D721Med (cell line): ENCODE data around the gene PAPSS2.

Experiments
- DNase-seq: peaks from one replicate; pipeline ENCODE4 v3.0.0; 2011; ENCODE audit warnings: low spot score; ENCODE audit not compliant: insufficient read length
- FAIRE-seq: peaks from 2 replicates; lab custom pipeline; 2011; peaks lifted over from hg19 to GRCh38; lab: Jason Lieb, UNC
- TF ChIP-seq, protein P1 (sequence below): IDR thresholded peaks from 2 replicates; pipeline ENCODE4 v1.5.1; 2012; ENCODE audit warnings: mild to moderate bottlenecking, control low read depth; ENCODE audit not compliant: insufficient read depth; ENCODE audit errors: missing control alignments

PAPSS2 gene

GRCh38 chr10:87634311-87634710 lies 25.4 kb upstream of the PAPSS2 start:
- DNase-seq, result no peak

GRCh38 chr10:87635498-87636312 lies 24.0 kb upstream of the PAPSS2 start:
- FAIRE-seq (no peak), DNase-seq (no peak)
- TF ChIP-seq, protein P1, sequence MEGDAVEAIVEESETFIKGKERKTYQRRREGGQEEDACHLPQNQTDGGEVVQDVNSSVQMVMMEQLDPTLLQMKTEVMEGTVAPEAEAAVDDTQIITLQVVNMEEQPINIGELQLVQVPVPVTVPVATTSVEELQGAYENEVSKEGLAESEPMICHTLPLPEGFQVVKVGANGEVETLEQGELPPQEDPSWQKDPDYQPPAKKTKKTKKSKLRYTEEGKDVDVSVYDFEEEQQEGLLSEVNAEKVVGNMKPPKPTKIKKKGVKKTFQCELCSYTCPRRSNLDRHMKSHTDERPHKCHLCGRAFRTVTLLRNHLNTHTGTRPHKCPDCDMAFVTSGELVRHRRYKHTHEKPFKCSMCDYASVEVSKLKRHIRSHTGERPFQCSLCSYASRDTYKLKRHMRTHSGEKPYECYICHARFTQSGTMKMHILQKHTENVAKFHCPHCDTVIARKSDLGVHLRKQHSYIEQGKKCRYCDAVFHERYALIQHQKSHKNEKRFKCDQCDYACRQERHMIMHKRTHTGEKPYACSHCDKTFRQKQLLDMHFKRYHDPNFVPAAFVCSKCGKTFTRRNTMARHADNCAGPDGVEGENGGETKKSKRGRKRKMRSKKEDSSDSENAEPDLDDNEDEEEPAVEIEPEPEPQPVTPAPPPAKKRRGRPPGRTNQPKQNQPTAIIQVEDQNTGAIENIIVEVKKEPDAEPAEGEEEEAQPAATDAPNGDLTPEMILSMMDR, result no peak

More at GRCh38 chr10:87634311-87634710, 25.4 kb upstream of the PAPSS2 start:
- TF ChIP-seq, protein P1, result no peak
- no peak for FAIRE-seq

- no peak for FAIRE-seq
- TF ChIP-seq, protein P1, result no peak
- DNase-seq, result no peak
Measured at GRCh38 chr10:87636313-87636915, 23.3 kb upstream of the PAPSS2 start.

DNA sequence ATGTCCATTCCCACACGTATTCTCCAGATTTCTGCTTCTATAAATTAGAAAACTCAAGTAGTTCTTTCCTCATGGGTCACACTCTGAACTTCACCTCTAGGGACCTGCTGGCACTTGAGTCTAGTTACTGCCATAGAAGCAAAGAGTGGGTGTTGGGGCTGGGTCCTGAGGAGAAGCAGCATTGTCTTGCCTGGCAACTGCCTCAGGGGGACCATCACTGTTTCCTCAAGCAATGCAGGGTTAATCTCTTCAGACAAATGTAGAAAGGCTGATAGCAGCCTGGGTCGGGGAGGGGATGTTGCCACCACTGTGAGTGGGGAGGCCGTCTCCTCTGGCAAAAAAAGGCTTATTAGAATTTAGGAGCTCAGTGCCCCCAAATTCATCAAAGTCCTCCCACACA lies 20.2 kb upstream of the PAPSS2 start:
- no peak for FAIRE-seq
- TF ChIP-seq, protein P1, result no peak
- DNase-seq, result no peak

DNA sequence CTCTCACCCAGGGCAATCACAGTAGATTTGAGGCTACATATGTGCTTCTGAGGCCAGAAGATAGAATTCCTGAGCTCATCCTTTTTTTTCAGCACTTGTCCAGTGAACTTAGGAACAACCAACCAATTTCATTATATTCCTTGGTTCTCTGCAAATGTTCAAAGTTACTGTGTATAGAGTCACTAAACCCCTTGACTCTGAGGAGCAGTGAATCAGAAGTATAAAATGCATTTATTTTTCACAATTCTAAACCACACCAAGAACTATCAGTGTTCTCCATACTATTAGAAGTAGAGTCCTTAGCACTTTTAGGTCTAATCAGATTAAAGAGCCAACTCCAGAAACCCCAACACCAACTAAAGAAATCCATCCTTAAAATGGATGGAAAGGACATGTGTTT lies 19.6 kb upstream of the PAPSS2 start:
- no peak for FAIRE-seq
- DNase-seq, result no peak

DNA sequence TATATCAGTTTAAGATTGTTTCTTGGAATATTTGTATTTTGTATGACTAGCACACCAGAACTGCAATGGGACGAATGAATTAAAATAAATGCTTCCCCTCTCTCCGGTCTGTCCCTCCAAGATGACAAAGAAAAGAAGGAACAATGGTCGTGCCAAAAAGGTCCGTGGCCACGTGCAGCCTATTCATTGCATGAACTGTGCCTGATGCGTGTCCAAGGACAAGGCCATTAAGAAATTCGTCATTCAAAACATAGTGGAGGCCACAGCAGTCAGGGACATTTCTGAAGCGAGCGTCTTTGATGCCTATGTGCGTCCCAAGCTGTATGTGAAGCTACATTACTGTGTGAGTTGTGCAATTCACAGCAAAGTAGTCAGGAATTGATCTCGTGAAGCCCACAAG lies 17.2 kb upstream of the PAPSS2 start:
- TF ChIP-seq, protein P1, result no peak
- DNase-seq (no peak), FAIRE-seq (no peak)

More for the DNA sequence above, 19.6 kb upstream of the PAPSS2 start:
- TF ChIP-seq, protein P1, result no peak

DNA sequence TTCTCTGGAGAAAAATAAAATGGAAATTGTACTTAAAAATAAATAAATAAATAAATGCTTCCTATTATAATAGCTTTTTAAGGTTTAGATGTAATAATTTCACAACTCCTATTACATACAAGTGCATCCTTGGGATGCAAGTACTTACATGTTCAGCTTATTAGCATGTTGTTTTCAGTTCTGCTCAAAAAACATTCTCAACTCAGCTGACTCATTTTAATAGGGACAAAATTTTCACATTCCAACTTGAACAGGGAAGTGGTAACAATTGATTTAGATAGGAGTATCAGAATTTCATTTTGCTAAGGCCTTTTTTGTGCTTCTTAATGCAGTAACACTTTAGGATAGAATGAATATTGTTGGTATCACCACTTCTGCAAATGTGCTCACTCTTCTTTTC lies 16.7 kb upstream of the PAPSS2 start:
- DNase-seq (no peak), FAIRE-seq (no peak)
- TF ChIP-seq, protein P1, result no peak
